Thyroid gland (tissue), 4 donors: ENCODE results near the gene NGFR.

Experiments
- CTCF ChIP-seq, 6 experiments: fragments of 200-600 bp in 3 of 6; fragments of 450-650 bp in 3 of 6; sonication (generic) in 3 of 6; IDR thresholded peaks; one replicate each; pipeline ENCODE4 v1.5.1; 2016 to 2019; ENCODE audit warnings: antibody characterized with exemption in 6 of 6, mild to moderate bottlenecking in 2 of 6, inconsistent platforms in 1 of 6, moderate library complexity in 1 of 6
- POLR2A ChIP-seq, 2 donors: fragments of 450-650 bp; IDR thresholded peaks; one replicate each; pipeline ENCODE4 v1.6.1; 2017; ENCODE audit warnings: antibody characterized with exemption in 2 of 2, mild to moderate bottlenecking in 2 of 2, moderate library complexity in 1 of 2

- TF ChIP-seq CTCF (IDR thresholded peaks at IDR 0.05) (no peak), POLR2A (IDR thresholded peaks at IDR 0.05) (no peak)
Observed at GRCh38 chr17:49497148-49498028, 2.3 kb downstream of the NGFR start.
